SK-N-MC (cell line): ENCODE data around the gene AAGAB.

Experiments
- DNase-seq: peaks from one replicate; pipeline ENCODE4 v3.0.0-alpha.2; 2011; ENCODE audit warnings: low read depth, low spot score
- H3K27ac ChIP-seq: fragments of 200-600 bp; sonication (generic); 2 replicates; pipeline ENCODE4 v1.5.1; 2016; ENCODE audit warnings: mixed run types
- H3K36me3 ChIP-seq: fragments of 200-600 bp; sonication (generic); 2 replicates; pipeline ENCODE4 v1.6.1; 2017; ENCODE audit warnings: antibody characterized with exemption, low read length, mixed read lengths; ENCODE audit not compliant: insufficient read depth
- H3K4me3 ChIP-seq: fragments of 200-600 bp; sonication (generic); 2 replicates; pipeline ENCODE4 v1.5.1; 2016
- H3K9ac ChIP-seq: fragments of 200-600 bp; sonication (generic); 2 replicates; pipeline ENCODE4 v1.8.0; 2017; ENCODE audit warnings: mixed run types, mixed read lengths; ENCODE audit not compliant: insufficient read length
- H3K9me3 ChIP-seq: fragments of 200-600 bp; sonication (generic); 2 replicates; pipeline ENCODE4 v1.6.1; 2017; ENCODE audit warnings: low read depth, mild to moderate bottlenecking, antibody characterized with exemption, low read length, moderate library complexity, mixed read lengths
- EZH2 ChIP-seq: fragments of 200-600 bp; sonication (generic); IDR thresholded peaks from one replicate; pipeline ENCODE4 v1.6.1; 2017; ENCODE audit warnings: antibody characterized with exemption
- FOXP2 ChIP-seq: optimal IDR thresholded peaks from 2 replicates; pipeline ENCODE3; 2011; ENCODE audit warnings: mild to moderate bottlenecking, moderate library complexity; ENCODE audit not compliant: insufficient read depth; ENCODE audit errors: extremely low read length, control extremely low read depth
- POLR2AphosphoS5 ChIP-seq: IDR thresholded peaks from 2 replicates; pipeline ENCODE4 v1.6.1; 2012; ENCODE audit warnings: mild to moderate bottlenecking, low read depth, low read length, borderline replicate concordance

AAGAB gene

DNA sequence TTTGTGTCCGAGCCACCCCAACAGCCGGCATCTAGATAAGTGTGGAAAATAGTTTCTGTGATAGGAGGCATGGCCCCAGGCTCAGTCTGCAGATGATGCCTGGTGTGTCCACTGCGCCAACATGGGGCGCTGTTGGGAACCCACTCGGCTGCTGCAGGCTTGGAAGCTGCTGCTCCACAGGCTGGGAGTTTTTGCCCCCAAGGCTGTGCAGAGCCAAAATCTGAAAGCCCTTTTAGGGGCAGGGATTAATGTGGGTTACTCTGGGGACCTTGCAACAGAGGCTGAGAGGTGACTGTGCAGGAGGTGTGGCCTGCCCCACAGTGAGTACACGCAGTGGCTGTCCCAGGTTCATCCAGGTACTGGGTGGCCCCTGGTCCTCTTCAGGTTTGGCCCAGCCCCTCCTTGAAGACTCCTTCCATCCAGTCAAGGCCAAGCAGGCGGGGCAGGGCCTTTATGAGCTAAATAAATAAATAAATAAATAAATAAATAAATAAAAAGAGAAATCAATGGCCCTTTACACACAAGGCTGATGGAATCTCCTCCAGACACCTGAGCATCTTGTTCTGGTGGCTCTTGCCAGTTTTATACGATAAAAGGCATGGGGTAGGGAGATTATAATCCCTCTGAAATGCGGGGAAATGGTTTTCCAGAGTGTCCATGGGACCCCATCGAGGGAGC, 73.8 kb downstream of the AAGAB start:
- Histone ChIP-seq H3K4me3 (no peak overlapping the region), H3K27ac (no peak overlapping the region), H3K36me3 (peaks cover 10% of the 10 kb centered on the region; the same call in 1 of the 2 replicates), H3K9ac (no peak overlapping the region), H3K9me3 (no peaks in the 10 kb centered on the region)
- TF ChIP-seq POLR2AphosphoS5 (no peak), EZH2 (no peak), FOXP2 (no peak)
- no peak for DNase-seq

DNA sequence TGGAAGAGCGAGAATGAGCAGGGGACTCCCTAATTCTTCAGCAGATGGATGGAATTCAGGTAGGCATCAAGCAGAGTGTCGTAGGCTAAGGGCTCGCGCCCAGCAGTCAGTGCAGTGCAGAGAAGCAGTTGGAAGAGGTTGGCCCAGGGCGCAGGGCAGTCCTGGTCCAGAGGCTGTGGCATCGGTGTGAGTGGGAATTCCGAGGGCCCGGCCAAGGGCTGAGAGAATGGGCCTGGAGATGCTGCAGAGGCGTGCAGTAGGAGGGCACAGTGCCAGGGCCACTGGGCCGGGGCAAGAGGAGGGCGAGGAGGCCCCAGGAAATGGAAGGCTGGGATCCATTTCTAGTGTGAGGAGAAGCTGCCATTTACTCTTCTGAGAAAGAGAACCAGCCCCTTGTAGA, 74.4 kb downstream of the AAGAB start:
- H3K4me3 ChIP-seq, result no peak overlapping the region
- no peaks in the 10 kb centered on the region for H3K9me3 ChIP-seq
- no peak for DNase-seq
- H3K36me3 ChIP-seq, result peaks cover 9% of the 10 kb centered on the region; the same call in 1 of the 2 replicates
- TF ChIP-seq FOXP2 (no peak), EZH2 (no peak), POLR2AphosphoS5 (no peak)
- no peak overlapping the region for H3K9ac ChIP-seq
- no peak overlapping the region for H3K27ac ChIP-seq

DNA sequence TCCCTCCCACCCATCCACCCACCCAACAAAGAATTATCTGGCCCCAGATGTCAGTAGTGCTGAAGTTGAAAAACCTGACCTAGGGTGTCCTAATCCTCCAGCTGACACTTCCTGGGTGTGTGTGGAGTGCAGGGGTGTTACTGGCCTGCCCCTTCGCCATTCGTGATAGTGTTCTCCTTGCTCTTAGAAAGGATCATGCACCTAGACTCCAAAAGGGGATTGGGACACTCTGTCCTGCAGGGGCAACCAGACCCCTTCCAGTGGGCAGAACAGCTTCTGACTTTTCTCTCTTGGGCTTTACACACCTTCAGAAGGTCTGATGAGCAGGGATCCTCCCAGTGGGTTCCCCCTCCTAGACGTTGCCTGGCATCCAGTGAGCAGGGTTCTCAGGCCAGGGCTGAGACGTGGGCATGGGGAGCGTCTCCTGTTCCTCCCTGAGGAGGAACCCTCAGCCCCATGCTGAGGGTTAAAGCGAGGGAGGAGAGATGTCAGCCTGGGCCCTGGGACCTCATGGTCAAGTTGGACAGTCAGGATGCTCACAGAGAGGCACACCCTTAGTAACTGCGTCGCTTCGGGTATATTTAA, 75.0 kb downstream of the AAGAB start:
- Histone ChIP-seq H3K9me3 (no peaks in the 10 kb centered on the region), H3K27ac (no peak overlapping the region), H3K9ac (no peak overlapping the region), H3K36me3 (peaks cover 4% of the 10 kb centered on the region; the same call in 1 of the 2 replicates), H3K4me3 (no peak overlapping the region)
- TF ChIP-seq POLR2AphosphoS5 (no peak), EZH2 (no peak), FOXP2 (no peak)
- DNase-seq, result no peak

DNA sequence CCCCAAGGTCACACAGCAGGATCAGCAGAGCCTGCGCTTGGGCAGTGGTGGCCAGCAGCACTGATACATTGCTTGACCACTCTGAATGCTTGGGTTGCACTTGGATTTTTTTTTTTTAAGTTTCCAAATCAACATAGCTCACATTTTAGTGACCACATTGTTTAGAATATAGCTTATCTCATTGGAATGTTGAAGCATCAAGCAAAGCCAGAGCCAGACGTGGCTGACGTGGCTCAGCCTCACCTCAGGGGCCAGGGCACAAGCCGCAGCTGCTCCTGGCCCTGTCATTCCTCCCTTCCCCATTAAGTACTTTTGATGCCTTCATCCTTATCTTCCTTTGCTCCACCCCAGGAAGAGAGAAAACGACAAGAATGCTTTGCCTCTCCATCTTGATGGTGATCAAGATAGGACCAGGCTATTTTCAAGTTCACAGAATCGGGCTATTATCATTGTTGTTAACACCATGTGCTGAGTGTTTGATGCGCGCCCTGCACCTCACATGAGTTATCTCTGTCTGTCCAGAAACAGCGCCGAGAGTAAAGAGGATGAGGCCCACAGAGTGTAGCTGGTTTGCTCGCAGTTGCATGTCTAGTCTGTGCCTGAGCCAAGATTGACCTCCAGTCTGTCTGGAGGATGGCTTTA, 75.8 kb downstream of the AAGAB start:
- H3K36me3 ChIP-seq, result peaks cover 3% of the 10 kb centered on the region; the same call in 1 of the 2 replicates
- H3K27ac ChIP-seq, result no peak overlapping the region
- H3K9ac ChIP-seq, result no peak overlapping the region
- TF ChIP-seq POLR2AphosphoS5 (no peak), FOXP2 (no peak), EZH2 (no peak)
- no peak overlapping the region for H3K4me3 ChIP-seq
- DNase-seq, result no peak
- H3K9me3 ChIP-seq, result no peaks in the 10 kb centered on the region

DNA sequence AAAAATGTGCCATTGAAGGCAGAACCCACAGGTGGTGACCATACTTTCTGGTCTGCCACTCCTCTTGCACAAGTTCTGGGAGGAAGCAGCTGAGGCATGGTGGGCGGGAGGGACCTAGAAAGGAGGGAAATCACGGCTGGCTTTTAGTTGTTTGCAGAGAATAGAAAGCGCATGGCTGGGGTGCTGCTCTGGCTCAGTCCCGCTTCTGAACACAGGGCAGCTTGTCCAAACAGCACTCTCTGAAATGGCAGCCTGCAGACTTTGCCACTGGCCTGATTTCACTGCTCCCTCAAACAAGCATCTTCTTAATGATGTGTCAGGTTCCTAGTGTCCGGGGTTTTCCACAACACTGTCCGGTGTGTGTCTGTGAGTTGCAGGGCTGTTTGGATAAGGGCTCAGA, 76.7 kb downstream of the AAGAB start:
- Histone ChIP-seq H3K4me3 (no peak overlapping the region), H3K9me3 (no peaks in the 10 kb centered on the region), H3K27ac (no peak overlapping the region), H3K36me3 (peaks cover 3% of the 10 kb centered on the region; the same call in 1 of the 2 replicates), H3K9ac (no peak overlapping the region)
- no peak for DNase-seq
- TF ChIP-seq EZH2 (no peak), FOXP2 (no peak), POLR2AphosphoS5 (no peak)

DNA sequence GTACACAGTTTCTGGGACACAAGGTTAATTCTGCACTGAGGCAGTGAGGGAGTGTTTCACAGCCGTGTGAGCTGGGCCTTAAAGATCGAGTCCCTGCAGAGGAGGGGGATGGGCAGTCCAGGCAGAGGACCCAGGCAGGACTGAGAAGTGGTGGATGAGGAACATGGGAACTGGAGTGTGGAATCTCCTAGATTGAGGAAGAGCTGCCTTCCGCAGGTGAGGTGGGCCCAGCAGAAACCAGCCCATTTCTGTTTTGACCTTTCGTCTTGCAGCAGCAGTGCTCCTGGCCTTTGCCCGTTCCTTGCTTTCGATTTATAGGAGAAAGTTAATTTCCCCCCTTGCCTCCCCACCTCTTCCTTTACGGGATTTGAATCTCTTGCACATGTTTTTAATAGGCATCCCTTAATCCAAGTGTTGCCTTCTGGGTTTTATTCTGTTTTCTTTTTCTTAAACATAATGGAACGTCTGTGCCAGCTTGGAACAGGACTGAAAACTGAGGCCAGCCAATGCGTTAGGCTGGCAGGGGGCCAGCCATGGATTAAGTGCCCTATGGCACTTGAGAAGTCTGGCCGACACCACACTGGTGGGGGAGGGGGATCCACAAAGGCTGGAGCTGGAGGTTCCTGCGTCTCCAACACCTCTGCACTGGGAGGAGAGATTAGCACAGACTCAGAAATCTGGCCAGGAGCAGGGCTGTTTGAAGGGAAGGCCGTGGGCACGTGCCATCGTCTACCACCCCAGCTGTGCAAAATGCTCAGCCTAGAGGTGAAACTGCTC, 78.1 kb downstream of the AAGAB start:
- no peak for TF ChIP-seq POLR2AphosphoS5
- TF ChIP-seq EZH2, result no peak
- no peak for TF ChIP-seq FOXP2

DNA sequence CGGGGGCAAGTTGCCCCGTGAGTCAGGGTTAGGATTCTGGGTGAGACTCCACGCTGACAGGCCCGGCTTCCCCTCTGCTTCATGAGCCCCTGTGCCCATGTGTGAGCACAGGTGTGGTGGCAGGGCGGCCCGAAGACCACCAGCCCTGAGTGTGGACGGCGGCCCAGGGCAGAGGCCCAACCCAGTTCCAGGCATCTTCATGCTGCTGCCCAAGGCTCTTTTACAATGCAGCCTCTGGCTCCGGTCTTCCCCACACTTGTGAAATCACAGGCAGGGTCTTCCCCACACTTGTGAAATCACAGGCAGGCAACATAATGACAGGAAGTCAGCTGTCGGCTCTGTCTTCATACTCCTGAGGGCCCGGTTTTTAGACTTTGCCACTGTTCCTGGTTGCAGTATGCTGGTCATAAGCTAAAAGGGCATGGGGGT, 78.8 kb downstream of the AAGAB start:
- DNase-seq, result no peak
- Histone ChIP-seq H3K4me3 (peak overlapping the region; percentile 51), H3K9me3 (no peaks in the 10 kb centered on the region), H3K27ac (peak overlapping the region; percentile 65), H3K36me3 (peaks cover 10% of the 10 kb centered on the region; the same call in 1 of the 2 replicates), H3K9ac (no peak overlapping the region)
- no peak for TF ChIP-seq POLR2AphosphoS5
- TF ChIP-seq FOXP2, result no peak
- TF ChIP-seq EZH2, result no peak

More for the DNA sequence above, 78.1 kb downstream of the AAGAB start:
- DNase-seq, result no peak
- H3K9ac ChIP-seq, result no peak overlapping the region
- peak overlapping the region; percentile 65 for H3K27ac ChIP-seq
- peaks cover 4% of the 10 kb centered on the region; the same call in 1 of the 2 replicates for H3K36me3 ChIP-seq
- H3K4me3 ChIP-seq, result peak overlapping the region; percentile 51
- no peaks in the 10 kb centered on the region for H3K9me3 ChIP-seq

DNA sequence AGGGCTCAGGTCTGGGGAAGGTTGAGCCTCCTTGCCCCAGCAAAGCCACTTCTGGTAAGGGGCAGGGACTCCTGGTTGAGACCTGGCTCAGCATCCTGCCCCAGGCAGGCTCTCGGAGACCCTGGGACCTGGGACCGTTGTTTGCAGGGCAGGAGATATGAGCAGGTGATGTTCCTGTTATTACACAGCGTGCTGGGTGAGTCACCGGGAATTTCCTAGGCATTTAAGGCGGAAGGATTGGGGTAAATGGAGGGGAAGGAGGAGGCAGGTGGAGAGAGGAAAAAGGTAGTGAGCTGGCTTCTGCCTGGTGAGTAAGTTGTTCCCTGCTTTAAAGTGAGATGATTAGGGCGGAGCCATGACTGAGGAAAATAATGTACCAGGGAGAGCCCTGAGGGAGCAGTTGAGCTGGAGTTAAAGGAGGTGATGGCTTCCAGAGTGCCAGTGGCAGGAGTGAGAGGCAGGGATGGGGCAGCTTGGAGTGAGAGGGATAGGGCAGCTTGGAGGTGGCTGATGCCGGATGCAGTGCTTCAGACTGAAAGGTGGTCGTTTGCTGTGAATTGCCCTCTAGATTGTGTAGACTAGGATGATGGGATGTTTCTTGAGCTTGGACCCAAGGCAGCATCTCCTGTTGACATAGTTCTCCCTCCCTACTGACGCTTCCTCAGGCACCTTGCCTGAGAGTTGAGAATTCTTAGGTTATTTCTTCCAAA, 79.4 kb downstream of the AAGAB start:
- Histone ChIP-seq H3K9me3 (no peaks in the 10 kb centered on the region), H3K4me3 (no peak overlapping the region), H3K9ac (no peak overlapping the region), H3K27ac (peak overlapping the region; percentile 65), H3K36me3 (peaks cover 13% of the 10 kb centered on the region; the same call in 1 of the 2 replicates)
- no peak for DNase-seq
- TF ChIP-seq FOXP2 (no peak), EZH2 (no peak), POLR2AphosphoS5 (no peak)
